Right lobe of liver (tissue), 6 donors: Measurements from ENCODE around the gene CIB2. TPM values are rescaled to one million over a fixed set of nuclear protein-coding genes. Genes with fewer than 3 reads are reported as not detected.
A peak's percentile ranks its signal among the peaks of the same experiment; 100 is the strongest.

Experiments used
- ATAC-seq, 4 donors: fragments of 200-7000 bp; cut with Tn5 transposase; one replicate each; pipeline ENCODE4 v1.9.1; 2020; ENCODE audit warnings: mild to moderate bottlenecking in 4 of 4, moderate library complexity in 4 of 4
- DNase-seq, 3 donors: peaks; one replicate each; pipeline ENCODE4 v3.0.0-alpha.2; 2020
- H3K27ac ChIP-seq, 3 donors: fragments of 200-600 bp; one replicate each; pipeline ENCODE4 v1.8.0; 2022
- H3K27me3 ChIP-seq, 2 donors: fragments of 200-600 bp; one replicate each; pipeline ENCODE4 v1.8.0; 2022
- H3K36me3 ChIP-seq, 4 donors: fragments of 200-600 bp; sonication (generic) in 1 of 4; one replicate each; pipeline versions ENCODE4 v1.5.1 to v1.8.0; 2017 to 2022; ENCODE audit warnings: control low read depth in 1 of 4
- H3K4me1 ChIP-seq, 4 donors: fragments of 200-600 bp; sonication (generic) in 1 of 4; one replicate each; pipeline versions ENCODE4 v1.5.1 to v1.8.0; 2017 to 2022; ENCODE audit warnings: control low read depth in 1 of 4
- H3K4me3 ChIP-seq, 3 donors: fragments of 200-600 bp; one replicate each; pipeline ENCODE4 v1.8.0; 2022
- H3K9me3 ChIP-seq, 4 donors: fragments of 200-600 bp; sonication (generic) in 1 of 4; one replicate each; pipeline versions ENCODE4 v1.5.1 to v1.8.0; 2017 to 2022; ENCODE audit warnings: control low read depth in 1 of 4
- CTCF ChIP-seq, 4 donors: fragments of 200-600 bp in 3 of 4; fragments of 450-650 bp in 1 of 4; IDR thresholded peaks; one replicate each; pipeline versions ENCODE4 v1.5.1 to v1.8.0; 2016 to 2022; ENCODE audit warnings: antibody characterized with exemption in 4 of 4, mild to moderate bottlenecking in 2 of 4
- POLR2A ChIP-seq: fragments of 450-650 bp; IDR thresholded peaks from one replicate; pipeline ENCODE4 v1.6.1; 2017; ENCODE audit warnings: antibody characterized with exemption, mild to moderate bottlenecking
- WGBS: methylation state at CpG from one replicate; pipeline ENCODE4 v1.1.6; 2018; ENCODE audit warnings: low coverage, low lambda C conversion rate; ENCODE audit not compliant: insufficient coverage; ENCODE audit errors: missing lambda C conversion rate; 5-methylcytosine and 5-hydroxymethylcytosine counted together
- intact Hi-C, 2 donors: fragments of 100-400 bp; cut with DNase I; formaldehyde crosslinking; loops; one replicate each; pipeline versions ENCODE4 v1.11.2 to v1.14.1; 2022
- small RNA-seq, 2 experiments: library from RNA; depleted of rRNA; stranded (forward); fragments of <200 nt; gene quantifications; one replicate each; pipeline ENCODE3, GENCODE V24; 2016
- total RNA-seq, 6 experiments: library from RNA; depleted of rRNA in 2 of 6; stranded (reverse); fragments of >200 nt in 2 of 6; fragmentation: NEBNext Ultra II Directional in 3 of 6; extraction: Animal tissue kit (Norgen Biotek cat#: 25700) in 3 of 6; gene quantifications; one replicate each; pipeline versions ENCODE4 v1.1.0 to v1.2.4, GENCODE V29; 2016 to 2023
- donor health status: DM: no; HTN: yes; CAD: no.
- donor health status: DM: no; HTN: no; CAD: no.
- donor health status: DM: no; HTN: no; CAD: no.
- donor health status: DM: no; HTN: yes; CAD: no.
- donor health status: DM: no; HTN: yes; CAD: no.

Gene CIB2
- total RNA-seq, 6 experiments from 2014 or later, result 0.22 to 1.3 (median 0.74) TPM; not detected in 1

DNA sequence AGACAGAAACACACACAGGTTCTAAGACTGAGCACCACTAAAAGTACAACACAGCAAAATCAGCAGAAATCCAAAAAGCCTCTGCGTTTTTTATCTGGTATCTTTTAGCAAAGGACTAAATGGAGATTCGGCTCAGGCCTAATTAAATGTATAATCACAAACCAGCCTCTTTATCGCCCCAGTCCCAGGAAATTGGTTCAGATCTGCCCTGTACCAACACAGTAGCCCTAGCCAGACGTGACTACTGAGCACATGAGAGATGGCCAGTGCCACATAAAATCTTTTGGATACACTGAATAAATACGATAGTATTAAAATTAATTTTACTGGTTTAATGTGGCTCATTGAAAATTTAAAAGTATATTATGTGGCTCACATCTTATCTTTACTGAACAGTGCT is 73.4 kb downstream of the CIB2 start:
- intact Hi-C loops, result no loop called here
- WGBS, result 64% methylated on average over 5 of the region's 5 CpGs

DNA sequence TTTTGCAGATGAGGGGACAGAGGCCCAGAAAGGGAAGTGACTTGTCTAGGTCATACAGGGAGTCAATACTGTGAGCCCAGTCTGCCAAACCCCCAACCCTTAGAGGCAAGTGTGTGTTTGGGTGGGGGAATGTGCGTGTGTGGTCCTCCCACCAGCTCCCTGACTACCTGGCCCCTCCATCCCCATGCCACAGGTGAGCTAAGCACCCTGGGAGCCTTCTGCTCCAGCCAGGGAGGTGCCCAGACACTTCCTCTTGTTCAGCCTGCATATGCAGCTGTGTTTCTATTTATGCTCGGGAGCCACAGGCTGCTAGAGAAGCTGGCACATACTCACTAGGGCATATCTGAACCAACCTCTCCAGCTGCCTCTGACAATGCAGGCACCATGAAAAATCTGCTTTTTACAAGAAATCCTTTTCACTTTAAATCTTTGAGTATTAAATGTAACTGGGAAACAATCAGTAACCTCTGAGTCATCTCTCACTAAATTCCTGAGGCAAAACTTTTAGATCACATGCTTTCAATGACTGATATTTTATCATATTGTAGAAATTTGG is 74.5 kb downstream of the CIB2 start:
- Histone ChIP-seq H3K9me3 (no peaks in the 10 kb centered on the region), H3K4me1 (peaks cover 0 to 83% (median 36%) of the 10 kb centered on the region in 4 donors), H3K4me3 (no peak overlapping the region), H3K36me3 (no peaks in the 10 kb centered on the region), H3K27me3 (no peaks in the 10 kb centered on the region), H3K27ac (peak overlapping the region; percentile 49 to 79 (median 56))
- DNase-seq (peak in 1 of 3 donors; percentile 45), ATAC-seq (peak; percentile 43 to 48 (median 46))
- no peak for TF ChIP-seq POLR2A
- intact Hi-C loops, result no loop called here
- WGBS, result no CpG with 5 or more reads among the region's 2 CpGs

More for the DNA sequence above, 73.4 kb downstream of the CIB2 start:
- Histone ChIP-seq H3K9me3 (no peaks in the 10 kb centered on the region), H3K4me3 (no peak overlapping the region), H3K27ac (peak overlapping the region; percentile 14 to 79 (median 49)), H3K36me3 (no peaks in the 10 kb centered on the region), H3K27me3 (no peaks in the 10 kb centered on the region), H3K4me1 (peaks cover 0 to 83% (median 35%) of the 10 kb centered on the region in 4 donors)
- TF ChIP-seq CTCF (IDR thresholded peaks at IDR 0.05), result no peak
- no peak for TF ChIP-seq POLR2A
- no peak for ATAC-seq
- DNase-seq, result peak in 1 of 3 donors; percentile 22

- peak overlapping the region; percentile 49 to 79 (median 56) for H3K27ac ChIP-seq
- intact Hi-C loops, result no loop called here
These were observed 75.1 kb downstream of the CIB2 start for GRCh38 chr15:78055919-78056713.

GRCh38 chr15:78054966-78055365 is 76.3 kb downstream of the CIB2 start:
- Histone ChIP-seq H3K27me3 (no peaks in the 10 kb centered on the region), H3K4me1 (peaks cover 0 to 68% (median 38%) of the 10 kb centered on the region in 4 donors), H3K27ac (peak overlapping the region in 2 of 3 donors; percentile 56 to 79), H3K4me3 (no peak overlapping the region), H3K36me3 (no peaks in the 10 kb centered on the region), H3K9me3 (no peaks in the 10 kb centered on the region)
- intact Hi-C loops, result no loop called here
- DNase-seq (peak in 1 of 3 donors; percentile 50), ATAC-seq (peak in 2 of 4 donors; percentile 25 to 29)
- no peak for TF ChIP-seq CTCF (IDR thresholded peaks at IDR 0.05)
- no peak for TF ChIP-seq POLR2A
- WGBS, result 27% methylated on average over 1 of the region's 1 CpG

More at GRCh38 chr15:78055919-78056713, 75.1 kb downstream of the CIB2 start:
- TF ChIP-seq POLR2A (no peak), CTCF (IDR thresholded peaks at IDR 0.05) (no peak)
- no peaks in the 10 kb centered on the region for H3K36me3 ChIP-seq
- WGBS, result 0% methylated on average over 1 of the region's 2 CpGs
- no peaks in the 10 kb centered on the region for H3K9me3 ChIP-seq
- no peak overlapping the region for H3K4me3 ChIP-seq
- peak; percentile 71 to 83 (median 80) for ATAC-seq
- DNase-seq, result peak; percentile 53 to 78 (median 65)
- H3K27me3 ChIP-seq, result no peaks in the 10 kb centered on the region
- H3K4me1 ChIP-seq, result peaks cover 0 to 79% (median 38%) of the 10 kb centered on the region in 4 donors

Small RNAs within 50 kb of the gene (small RNA-seq; reads per million reads assigned to genes)
- 0 reads per million in 2 experiments for gene RF00092

Other genes starting within 250 kb of the CIB2 start
- 10 to 100 TPM; 23.7 to 81.4 (median 29.6) TPM for gene TBC1D2B, start 53.7 kb downstream of the CIB2 start, total RNA-seq
- gene SH2D7, start 38.9 kb downstream of the CIB2 start, total RNA-seq, result not detected
- gene IDH3A, start 17.9 kb upstream of the CIB2 start, total RNA-seq, result 10 to 100 TPM; 22.0 to 46.5 (median 34.6) TPM
- gene ACSBG1, start 103.1 kb upstream of the CIB2 start, total RNA-seq, result not detected
- gene DNAJA4, start 133.1 kb upstream of the CIB2 start, total RNA-seq, result 1 to 10 TPM in 4 of 6 experiments, under 1 TPM in 2; 0.73 to 3.4 (median 1.9) TPM
- gene SKIC8, start 168.2 kb upstream of the CIB2 start, total RNA-seq, result 10 to 100 TPM; 21.7 to 30.3 (median 23.0) TPM
- not detected for gene CRABP1, start 208.9 kb upstream of the CIB2 start, total RNA-seq